HCT116 (cell line): ENCODE data around the gene CADPS2.

ENCODE experiments used
- CEBPB ChIP-seq: IDR thresholded peaks from 2 replicates; pipeline ENCODE4 v1.6.1; 2012; ENCODE audit warnings: low read depth
- EZH2 ChIP-seq: fragments of 200-600 bp; sonication (generic); IDR thresholded peaks from 2 replicates; pipeline ENCODE4 v1.6.1; 2017; ENCODE audit warnings: antibody characterized with exemption, mixed run types
- EZH2phosphoT487 ChIP-seq: fragments of 200-600 bp; IDR thresholded peaks from 2 replicates; pipeline ENCODE4 v1.6.1; 2018; ENCODE audit warnings: antibody characterized with exemption, borderline replicate concordance
- POLR2A ChIP-seq: IDR thresholded peaks from 2 replicates; pipeline ENCODE4 v1.7.0; 2011; ENCODE audit warnings: borderline replicate concordance; ENCODE audit not compliant: insufficient read depth, insufficient read length; ENCODE audit errors: extremely low read depth
- RAD21 ChIP-seq: IDR thresholded peaks from 2 replicates; pipeline ENCODE4 v1.6.1; 2012; ENCODE audit warnings: low read depth, mild to moderate bottlenecking
- SIN3A ChIP-seq: IDR thresholded peaks from 2 replicates; pipeline ENCODE4 v1.6.1; 2012; ENCODE audit warnings: low read depth
- TCF7L2 ChIP-seq: IDR thresholded peaks from 2 replicates; pipeline ENCODE4 v1.7.0; 2011; ENCODE audit warnings: borderline replicate concordance, inconsistent platforms; ENCODE audit not compliant: insufficient read depth, insufficient read length; ENCODE audit errors: extremely low read depth
- ZFX ChIP-seq: fragments of 450-650 bp; IDR thresholded peaks from 2 replicates; pipeline ENCODE4 v1.6.1; 2017
- TF ChIP-seq, protein P1 (sequence below), 3 experiments: fragments of 200-600 bp in 1 of 3; sonication (generic) in 1 of 3; IDR thresholded peaks in 2 of 3; conservative IDR thresholded peaks in 1 of 3; 2 replicates each; pipeline ENCODE4 v1.5.1; 2012 to 2017; ENCODE audit warnings: low read depth in 2 of 3, low read length in 2 of 3, antibody characterized with exemption in 1 of 3, borderline replicate concordance in 1 of 3, control low read depth in 1 of 3, mild to moderate bottlenecking in 1 of 3, mixed read lengths in 1 of 3, mixed run types in 1 of 3, moderate library complexity in 1 of 3; ENCODE audit not compliant: insufficient read depth in 1 of 3

DNA sequence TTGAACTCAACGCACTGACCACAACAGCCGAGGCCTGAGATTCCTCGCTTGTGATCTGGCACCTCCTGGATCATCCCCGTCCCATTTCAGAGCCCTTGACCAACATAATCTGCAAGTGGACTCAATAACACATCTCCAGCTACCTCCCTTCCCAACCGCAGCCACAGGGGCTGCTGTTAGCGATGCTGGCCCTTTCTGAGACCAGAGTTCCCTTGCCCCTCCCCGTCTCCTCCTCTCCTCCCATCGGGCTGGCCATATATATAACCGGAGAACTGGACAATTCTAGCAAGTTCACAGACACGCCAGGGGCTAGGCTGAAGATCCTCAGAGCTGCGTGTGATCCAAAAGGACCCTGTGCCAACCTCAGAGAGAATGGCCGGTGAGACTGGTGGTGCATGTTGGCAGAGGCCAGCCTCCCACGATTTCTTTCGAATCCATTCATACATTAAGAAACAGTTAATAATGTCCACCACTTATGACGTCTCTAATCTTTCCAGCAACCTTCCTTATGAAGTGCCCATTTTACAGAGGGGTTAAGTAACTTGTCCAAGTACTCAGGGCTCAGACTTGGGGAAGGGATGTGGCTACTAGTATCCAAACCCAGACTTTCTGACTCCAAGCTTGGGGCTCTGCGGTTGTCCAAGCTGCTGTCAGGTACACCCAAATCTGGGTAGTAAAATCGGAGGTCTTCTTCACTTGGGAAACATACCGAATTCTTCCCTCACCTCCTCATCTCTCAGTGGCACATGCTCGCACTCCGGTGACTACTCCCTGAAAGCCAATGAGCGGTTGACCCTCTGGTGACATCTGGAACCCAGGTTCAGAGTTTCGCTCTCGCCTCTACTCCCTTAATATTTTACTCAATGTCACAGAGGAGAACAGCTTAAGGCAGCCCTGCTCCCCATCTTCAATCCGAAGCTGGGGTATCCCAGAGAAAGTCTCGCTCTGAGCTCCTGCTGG is 570.5 kb downstream of the CADPS2 start:
- TF ChIP-seq, protein P1, sequence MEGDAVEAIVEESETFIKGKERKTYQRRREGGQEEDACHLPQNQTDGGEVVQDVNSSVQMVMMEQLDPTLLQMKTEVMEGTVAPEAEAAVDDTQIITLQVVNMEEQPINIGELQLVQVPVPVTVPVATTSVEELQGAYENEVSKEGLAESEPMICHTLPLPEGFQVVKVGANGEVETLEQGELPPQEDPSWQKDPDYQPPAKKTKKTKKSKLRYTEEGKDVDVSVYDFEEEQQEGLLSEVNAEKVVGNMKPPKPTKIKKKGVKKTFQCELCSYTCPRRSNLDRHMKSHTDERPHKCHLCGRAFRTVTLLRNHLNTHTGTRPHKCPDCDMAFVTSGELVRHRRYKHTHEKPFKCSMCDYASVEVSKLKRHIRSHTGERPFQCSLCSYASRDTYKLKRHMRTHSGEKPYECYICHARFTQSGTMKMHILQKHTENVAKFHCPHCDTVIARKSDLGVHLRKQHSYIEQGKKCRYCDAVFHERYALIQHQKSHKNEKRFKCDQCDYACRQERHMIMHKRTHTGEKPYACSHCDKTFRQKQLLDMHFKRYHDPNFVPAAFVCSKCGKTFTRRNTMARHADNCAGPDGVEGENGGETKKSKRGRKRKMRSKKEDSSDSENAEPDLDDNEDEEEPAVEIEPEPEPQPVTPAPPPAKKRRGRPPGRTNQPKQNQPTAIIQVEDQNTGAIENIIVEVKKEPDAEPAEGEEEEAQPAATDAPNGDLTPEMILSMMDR (IDR thresholded peaks at IDR 0.05 in 2 of 3, conservative IDR thresholded peaks at IDR 0.05 in 1 of 3; ENCODE audit: borderline replicate concordance in 1 of 3, insufficient read depth in 1 of 3, low read depth in 2 of 3, low read length in 2 of 3): no peak
- no peak for TF ChIP-seq EZH2phosphoT487
- TF ChIP-seq EZH2: no peak
- no peak for TF ChIP-seq CEBPB
- TF ChIP-seq TCF7L2: no peak
- TF ChIP-seq SIN3A: no peak
- no peak for TF ChIP-seq RAD21
- no peak for TF ChIP-seq POLR2A
- no peak for TF ChIP-seq ZFX
